Peyer's patch (tissue), 4 donors: ENCODE data around the gene FRS3. TPM values are rescaled to one million over a fixed set of nuclear protein-coding genes. Genes with fewer than 3 reads are reported as not detected.

Source experiments
- DNase-seq, 3 donors: peaks; one replicate each; pipeline ENCODE4 v3.0.0-alpha.2; 2017 to 2019
- H3K27ac ChIP-seq, 4 donors: fragments of 200-600 bp; sonication (generic); one replicate each; pipeline ENCODE4 v1.5.1; 2016 to 2019
- H3K27me3 ChIP-seq, 2 donors: fragments of 200-600 bp; sonication (generic); one replicate each; pipeline ENCODE4 v1.5.1; 2019
- H3K36me3 ChIP-seq, 3 donors: fragments of 200-600 bp; sonication (generic); one replicate each; pipeline ENCODE4 v1.5.1; 2016 to 2019
- H3K4me1 ChIP-seq, 4 donors: fragments of 200-600 bp; sonication (generic); one replicate each; pipeline ENCODE4 v1.5.1; 2016 to 2019
- H3K4me3 ChIP-seq, 4 donors: fragments of 200-600 bp; sonication (generic); 1 replicate in 3 of 4; 2 replicates in 1 of 4; pipeline ENCODE4 v1.5.1; 2016 to 2019; ENCODE audit warnings: mild to moderate bottlenecking in 1 of 4
- H3K9me3 ChIP-seq, 4 donors: fragments of 200-600 bp; sonication (generic); one replicate each; pipeline ENCODE4 v1.5.1; 2016 to 2019; ENCODE audit warnings: mild to moderate bottlenecking in 1 of 4
- CTCF ChIP-seq, 6 experiments: fragments of 450-650 bp in 4 of 6; fragments of 200-600 bp in 2 of 6; sonication (generic) in 1 of 6; IDR thresholded peaks; one replicate each; pipeline ENCODE4 v1.5.1; 2017 to 2019; ENCODE audit warnings: antibody characterized with exemption in 6 of 6, mild to moderate bottlenecking in 3 of 6, moderate library complexity in 1 of 6
- POLR2A ChIP-seq, 2 donors: fragments of 450-650 bp; IDR thresholded peaks; one replicate each; pipeline ENCODE4 v1.5.1; 2017; ENCODE audit warnings: antibody characterized with exemption in 2 of 2, mild to moderate bottlenecking in 2 of 2, moderate library complexity in 2 of 2
- total RNA-seq, 4 donors: library from RNA; depleted of rRNA; stranded (reverse); fragments of >200 nt; gene quantifications; one replicate each; pipeline ENCODE4 v1.1.0, GENCODE V29; 2016

FRS3 gene
- total RNA-seq, 4 donors from 2014 or later, result 3.5 to 8.3 (median 6.5) TPM

- DNase-seq, result no peak
- H3K9me3 ChIP-seq, result no peaks in the 10 kb centered on the region
- no peak overlapping the region for H3K4me3 ChIP-seq
- no peak overlapping the region for H3K27ac ChIP-seq
- no peaks in the 10 kb centered on the region for H3K27me3 ChIP-seq
- peaks cover 0 to 4% (median 0%) of the 10 kb centered on the region in 3 donors for H3K36me3 ChIP-seq
- H3K4me1 ChIP-seq, result peaks cover 0 to 27% (median 8%) of the 10 kb centered on the region in 4 donors
- TF ChIP-seq CTCF (IDR thresholded peaks at IDR 0.05) (no peak), POLR2A (IDR thresholded peaks at IDR 0.05) (no peak)
Observed at GRCh38 chr6:41784581-41785171, 5.0 kb upstream of the FRS3 start.

- Histone ChIP-seq H3K27ac (no peak overlapping the region), H3K36me3 (no peaks in the 10 kb centered on the region), H3K4me3 (no peak overlapping the region), H3K4me1 (peaks cover 0 to 27% (median 6%) of the 10 kb centered on the region in 4 donors), H3K27me3 (no peaks in the 10 kb centered on the region), H3K9me3 (no peaks in the 10 kb centered on the region)
- no peak for DNase-seq
- TF ChIP-seq POLR2A (IDR thresholded peaks at IDR 0.05), result no peak
- no peak for TF ChIP-seq CTCF (IDR thresholded peaks at IDR 0.05)
Observed at GRCh38 chr6:41783106-41783780, 3.5 kb upstream of the FRS3 start.

- Histone ChIP-seq H3K36me3 (peaks cover 0 to 6% (median 0%) of the 10 kb centered on the region in 3 donors), H3K4me3 (peak overlapping the region; percentile 58 to 86 (median 67)), H3K27me3 (no peaks in the 10 kb centered on the region), H3K9me3 (no peaks in the 10 kb centered on the region), H3K4me1 (peaks cover 0 to 27% (median 5%) of the 10 kb centered on the region in 4 donors), H3K27ac (peak overlapping the region in 2 of 4 donors; percentile 76 to 77)
- DNase-seq, result no peak
- TF ChIP-seq POLR2A (IDR thresholded peaks at IDR 0.05) (no peak), CTCF (IDR thresholded peaks at IDR 0.05) (no peak)
Observed at GRCh38 chr6:41781366-41781730, 1.6 kb upstream of the FRS3 start.

GRCh38 chr6:41780551-41781365 lies 1.1 kb upstream of the FRS3 start, which contains the start of gene PRICKLE4:
PRICKLE4 (plus strand) TSS chr6:41780782; CDS start chr6:41783474, 2,692 bp downstream.
- DNase-seq, result peak in 2 of 3 donors; percentile 55 to 69
- Histone ChIP-seq H3K36me3 (peaks cover 0 to 6% (median 0%) of the 10 kb centered on the region in 3 donors), H3K4me3 (peak within 1 kb of the TSS; percentile 58 to 86 (median 67)), H3K27me3 (no peaks in the 10 kb centered on the region), H3K27ac (peak within 1 kb of the TSS; percentile 63 to 77 (median 72)), H3K4me1 (peaks cover 0 to 21% (median 3%) of the 10 kb centered on the region in 4 donors), H3K9me3 (no peaks in the 10 kb centered on the region)
- TF ChIP-seq CTCF (IDR thresholded peaks at IDR 0.05), result no peak
- TF ChIP-seq POLR2A (IDR thresholded peaks at IDR 0.05), result no peak

GRCh38 chr6:41779336-41779735 lies 364 bp downstream of the FRS3 start:
- Histone ChIP-seq H3K27ac (peak overlapping the region; percentile 29 to 76 (median 67)), H3K4me3 (peak overlapping the region; percentile 58 to 86 (median 67)), H3K4me1 (peaks cover 0 to 19% (median 3%) of the 10 kb centered on the region in 4 donors), H3K9me3 (no peaks in the 10 kb centered on the region), H3K27me3 (no peaks in the 10 kb centered on the region), H3K36me3 (peaks cover 0 to 20% (median 0%) of the 10 kb centered on the region in 3 donors)
- no peak for DNase-seq
- TF ChIP-seq CTCF (IDR thresholded peaks at IDR 0.05) (no peak), POLR2A (IDR thresholded peaks at IDR 0.05) (no peak)
